Tibial nerve (tissue), 4 donors: ENCODE results near the gene CYP26B1. TPM values are rescaled to one million over a fixed set of nuclear protein-coding genes. Genes with fewer than 3 reads are reported as not detected.

Experiments
- DNase-seq, 2 donors: peaks; one replicate each; pipeline ENCODE4 v3.0.0-alpha.2; 2019; ENCODE audit warnings: low spot score in 2 of 2
- H3K27ac ChIP-seq, 4 donors: fragments of 200-600 bp; sonication (generic) in 3 of 4; one replicate each; pipeline ENCODE4 v1.5.1; 2017 to 2019; ENCODE audit warnings: mild to moderate bottlenecking in 1 of 4
- H3K27me3 ChIP-seq, 2 donors: fragments of 200-600 bp; sonication (generic) in 1 of 2; one replicate each; pipeline versions ENCODE4 v1.5.1 to v1.6.0; 2017 to 2019
- H3K36me3 ChIP-seq, 3 donors: fragments of 200-600 bp; sonication (generic); one replicate each; pipeline ENCODE4 v1.5.1; 2018 to 2019
- H3K4me1 ChIP-seq, 4 donors: fragments of 200-600 bp; sonication (generic) in 3 of 4; one replicate each; pipeline ENCODE4 v1.5.1; 2017 to 2019
- H3K4me3 ChIP-seq, 4 donors: fragments of 200-600 bp; sonication (generic) in 3 of 4; one replicate each; pipeline ENCODE4 v1.5.1; 2017 to 2019; ENCODE audit warnings: mild to moderate bottlenecking in 1 of 4, moderate library complexity in 1 of 4
- H3K9me3 ChIP-seq, 4 donors: fragments of 200-600 bp; sonication (generic) in 3 of 4; one replicate each; pipeline ENCODE4 v1.5.1; 2017 to 2019
- EP300 ChIP-seq, 2 donors: sonication (generic); formaldehyde crosslinking; IDR thresholded peaks; one replicate each; pipeline ENCODE4 v1.6.1; 2017; ENCODE audit warnings: antibody characterized with exemption in 2 of 2, mild to moderate bottlenecking in 1 of 2
- POLR2A ChIP-seq, 2 donors: fragments of 450-650 bp; IDR thresholded peaks; one replicate each; pipeline ENCODE4 v1.6.1; 2017; ENCODE audit warnings: antibody characterized with exemption in 2 of 2, mild to moderate bottlenecking in 2 of 2, moderate library complexity in 2 of 2
- WGBS, 2 donors: methylation state at CpG; one replicate each; pipeline ENCODE4 v1.1.5; 2018; 5-methylcytosine and 5-hydroxymethylcytosine counted together
- total RNA-seq, 4 donors: library from RNA; depleted of rRNA; stranded (reverse); fragments of >200 nt; gene quantifications; one replicate each; pipeline ENCODE4 v1.1.0, GENCODE V29; 2016
- TF ChIP-seq, protein P1 (sequence below), 5 experiments: fragments of 200-600 bp in 3 of 5; fragments of 450-650 bp in 2 of 5; sonication (generic) in 3 of 5; IDR thresholded peaks; one replicate each; pipeline ENCODE4 v1.5.1; 2016 to 2019; ENCODE audit warnings: antibody characterized with exemption in 5 of 5, mild to moderate bottlenecking in 3 of 5, moderate library complexity in 2 of 5

CYP26B1 gene
- total RNA-seq, 4 donors from 2014 or later: 14.4 to 37.7 (median 34.2) TPM

DNA sequence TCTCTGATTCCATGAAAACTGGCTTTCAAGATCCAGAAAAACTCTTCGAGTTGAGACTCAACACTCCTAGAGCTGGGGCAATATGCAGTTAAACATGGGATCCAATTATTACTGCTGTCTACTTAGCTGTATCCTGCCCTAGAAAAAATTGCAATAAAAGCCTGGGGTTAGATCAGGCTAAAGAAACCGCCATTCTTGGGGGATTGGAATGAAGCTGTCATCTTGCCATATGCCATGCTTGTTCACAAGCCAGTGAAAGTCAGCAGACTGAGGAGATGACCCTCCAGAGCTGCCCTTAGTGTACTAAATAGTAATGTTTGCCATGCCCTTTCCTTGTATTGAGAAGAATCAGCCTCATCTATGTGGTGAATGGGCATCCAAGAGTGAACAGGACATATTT lies 30.9 kb upstream of the CYP26B1 start:
- no peaks in the 10 kb centered on the region for H3K9me3 ChIP-seq
- peaks cover 0 to 69% (median 0%) of the 10 kb centered on the region in 3 donors for H3K36me3 ChIP-seq
- 89 to 97% methylated on average over 2 of the region's 2 CpGs for WGBS, 2 donors
- H3K4me3 ChIP-seq: no peak overlapping the region
- no peak overlapping the region for H3K27ac ChIP-seq
- TF ChIP-seq, protein P1, sequence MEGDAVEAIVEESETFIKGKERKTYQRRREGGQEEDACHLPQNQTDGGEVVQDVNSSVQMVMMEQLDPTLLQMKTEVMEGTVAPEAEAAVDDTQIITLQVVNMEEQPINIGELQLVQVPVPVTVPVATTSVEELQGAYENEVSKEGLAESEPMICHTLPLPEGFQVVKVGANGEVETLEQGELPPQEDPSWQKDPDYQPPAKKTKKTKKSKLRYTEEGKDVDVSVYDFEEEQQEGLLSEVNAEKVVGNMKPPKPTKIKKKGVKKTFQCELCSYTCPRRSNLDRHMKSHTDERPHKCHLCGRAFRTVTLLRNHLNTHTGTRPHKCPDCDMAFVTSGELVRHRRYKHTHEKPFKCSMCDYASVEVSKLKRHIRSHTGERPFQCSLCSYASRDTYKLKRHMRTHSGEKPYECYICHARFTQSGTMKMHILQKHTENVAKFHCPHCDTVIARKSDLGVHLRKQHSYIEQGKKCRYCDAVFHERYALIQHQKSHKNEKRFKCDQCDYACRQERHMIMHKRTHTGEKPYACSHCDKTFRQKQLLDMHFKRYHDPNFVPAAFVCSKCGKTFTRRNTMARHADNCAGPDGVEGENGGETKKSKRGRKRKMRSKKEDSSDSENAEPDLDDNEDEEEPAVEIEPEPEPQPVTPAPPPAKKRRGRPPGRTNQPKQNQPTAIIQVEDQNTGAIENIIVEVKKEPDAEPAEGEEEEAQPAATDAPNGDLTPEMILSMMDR (IDR thresholded peaks at IDR 0.05): no peak
- no peak for TF ChIP-seq EP300 (IDR thresholded peaks at IDR 0.05)
- H3K4me1 ChIP-seq: peaks cover 0 to 5% (median 2%) of the 10 kb centered on the region in 4 donors
- no peak for DNase-seq
- no peaks in the 10 kb centered on the region for H3K27me3 ChIP-seq

DNA sequence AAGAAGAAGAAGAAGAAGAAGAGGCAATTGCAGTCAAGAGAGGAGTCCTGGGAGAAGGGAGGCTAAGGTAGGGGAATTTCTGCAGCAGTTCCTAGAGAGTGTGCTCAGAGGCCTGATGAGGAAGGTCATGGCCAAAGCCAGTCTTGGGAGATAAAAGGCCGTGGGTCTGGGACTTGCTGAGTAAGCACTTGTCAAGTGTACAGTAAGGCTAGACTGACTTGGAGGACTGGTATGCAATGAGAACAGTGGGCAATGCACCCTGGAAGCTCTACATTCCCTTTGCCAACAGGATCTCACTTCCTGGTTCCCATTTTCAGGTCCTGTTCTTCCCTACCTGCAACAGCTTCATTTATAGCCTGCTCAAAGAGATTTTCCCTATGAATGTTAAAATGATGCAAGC lies 28.6 kb upstream of the CYP26B1 start:
- Histone ChIP-seq H3K4me3 (no peak overlapping the region), H3K9me3 (no peaks in the 10 kb centered on the region), H3K27ac (no peak overlapping the region), H3K36me3 (peaks cover 0 to 64% (median 0%) of the 10 kb centered on the region in 3 donors), H3K4me1 (peaks cover 0 to 6% (median 0%) of the 10 kb centered on the region in 4 donors), H3K27me3 (no peaks in the 10 kb centered on the region)
- no peak for DNase-seq
- 42 to 63% methylated on average over 1 of the region's 1 CpG for WGBS, 2 donors
- no peak for TF ChIP-seq EP300 (IDR thresholded peaks at IDR 0.05)
- TF ChIP-seq, protein P1 (IDR thresholded peaks at IDR 0.05): no peak

DNA sequence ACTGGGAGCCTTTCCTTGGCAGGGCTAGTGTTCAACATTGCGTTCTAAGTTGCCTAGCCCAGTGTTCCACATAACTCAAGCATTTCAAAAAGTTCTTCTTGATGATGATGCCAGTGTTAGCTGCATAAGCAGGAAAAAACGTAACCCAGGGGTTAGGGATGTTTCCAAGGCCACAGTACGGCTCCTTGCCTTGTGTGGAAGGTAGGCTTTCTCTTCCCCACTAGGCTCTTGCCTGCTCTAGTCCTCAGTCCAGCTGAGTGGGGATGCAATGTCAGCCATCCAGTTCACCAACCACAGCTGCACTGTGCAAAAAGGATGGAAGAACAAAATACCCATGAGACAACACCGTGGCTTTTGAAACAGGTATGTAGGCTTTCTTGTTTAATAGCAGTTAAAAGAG lies 28.0 kb upstream of the CYP26B1 start:
- peaks cover 0 to 6% (median 0%) of the 10 kb centered on the region in 4 donors for H3K4me1 ChIP-seq
- peaks cover 0 to 60% (median 0%) of the 10 kb centered on the region in 3 donors for H3K36me3 ChIP-seq
- no peaks in the 10 kb centered on the region for H3K9me3 ChIP-seq
- TF ChIP-seq, protein P1 (IDR thresholded peaks at IDR 0.05): no peak
- TF ChIP-seq EP300 (IDR thresholded peaks at IDR 0.05): no peak
- no peak for TF ChIP-seq POLR2A (IDR thresholded peaks at IDR 0.05)
- DNase-seq: no peak
- no peaks in the 10 kb centered on the region for H3K27me3 ChIP-seq
- no peak overlapping the region for H3K27ac ChIP-seq
- H3K4me3 ChIP-seq: no peak overlapping the region
- 96 to 97% methylated on average over 4 of the region's 4 CpGs for WGBS, 2 donors

DNA sequence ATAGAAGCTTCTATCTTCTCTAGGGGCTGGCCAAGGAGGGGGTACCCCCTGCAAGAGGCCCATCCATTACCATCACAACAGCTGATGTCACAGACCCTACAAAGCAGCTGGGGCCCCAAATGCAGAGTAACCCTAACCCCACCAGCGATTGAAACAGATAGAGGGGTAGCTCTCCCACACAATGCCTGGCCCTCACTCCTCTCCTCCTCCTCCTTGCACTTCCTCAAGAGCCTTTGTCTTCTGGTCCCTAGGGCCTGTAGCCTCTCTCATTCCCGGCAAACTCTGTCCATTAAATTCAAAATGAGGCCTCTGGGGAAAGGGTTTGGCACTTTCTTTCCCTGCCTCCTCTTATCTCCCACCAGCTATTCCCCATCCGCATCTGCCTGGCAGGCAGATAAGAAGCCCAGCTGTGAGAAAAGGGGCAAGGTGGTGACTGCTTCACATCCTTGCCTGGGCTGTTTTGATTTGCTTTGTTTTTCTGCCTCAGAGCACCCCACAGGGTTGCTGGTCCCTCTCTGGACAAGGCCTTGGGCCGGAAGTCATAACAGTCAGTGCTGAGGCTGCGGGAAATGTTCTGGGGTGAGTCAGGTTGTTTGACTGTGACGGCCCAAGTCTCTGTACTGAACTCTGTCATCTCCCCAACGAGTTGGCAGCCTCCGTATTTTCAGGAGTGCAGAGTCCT lies 26.1 kb upstream of the CYP26B1 start:
- TF ChIP-seq EP300 (IDR thresholded peaks at IDR 0.05) (no peak), POLR2A (IDR thresholded peaks at IDR 0.05) (no peak)
- TF ChIP-seq, protein P1 (IDR thresholded peaks at IDR 0.05): no peak
- DNase-seq: no peak
- no peak overlapping the region for H3K27ac ChIP-seq
- H3K27me3 ChIP-seq: no peaks in the 10 kb centered on the region
- H3K4me3 ChIP-seq: no peak overlapping the region
- peaks cover 0 to 42% (median 0%) of the 10 kb centered on the region in 3 donors for H3K36me3 ChIP-seq
- H3K9me3 ChIP-seq: peaks cover 0 to under 1% (median 0%) of the 10 kb centered on the region in 4 donors
- WGBS, 2 donors: 59 to 68% methylated on average over 8 of the region's 8 CpGs
- peaks cover 0 to 6% (median 0%) of the 10 kb centered on the region in 4 donors for H3K4me1 ChIP-seq

DNA sequence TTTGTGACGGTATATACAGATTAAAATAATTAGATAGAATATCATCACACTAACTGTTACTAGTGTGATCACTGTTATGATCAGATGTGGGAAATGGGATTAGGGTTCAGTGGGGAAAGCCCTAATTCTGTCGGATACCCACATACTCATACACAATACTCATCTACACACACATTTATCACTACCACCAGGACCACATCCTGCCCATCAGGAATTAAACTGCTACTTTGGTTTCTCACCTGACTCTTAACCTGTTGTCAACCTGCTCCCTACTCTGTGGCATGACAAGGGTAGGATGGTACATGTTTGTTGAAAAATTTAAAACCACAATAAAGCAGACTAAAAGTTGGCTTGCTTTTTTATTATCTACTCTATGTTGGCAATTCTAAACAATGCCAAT lies 24.8 kb upstream of the CYP26B1 start:
- no peak overlapping the region for H3K27ac ChIP-seq
- H3K36me3 ChIP-seq: peaks cover 0 to 29% (median 0%) of the 10 kb centered on the region in 3 donors
- no peaks in the 10 kb centered on the region for H3K27me3 ChIP-seq
- 91 to 94% methylated on average over 2 of the region's 2 CpGs for WGBS, 2 donors
- peaks cover 0 to 6% (median 0%) of the 10 kb centered on the region in 4 donors for H3K4me1 ChIP-seq
- H3K9me3 ChIP-seq: peaks cover 0 to 6% (median 2%) of the 10 kb centered on the region in 4 donors
- H3K4me3 ChIP-seq: no peak overlapping the region
- TF ChIP-seq EP300 (IDR thresholded peaks at IDR 0.05) (no peak), POLR2A (IDR thresholded peaks at IDR 0.05) (no peak)
- TF ChIP-seq, protein P1 (IDR thresholded peaks at IDR 0.05): no peak
- DNase-seq: no peak
